ENCODE results near the gene NETO2.
"Not testable (repeated sequence)": the region's sequence is repeated elsewhere in the genome, so short reads cannot be mapped to it uniquely, and the experiment has no call there.

NETO2 gene

GRCh38 chr16:47057630-47057993 lies 86.1 kb downstream of the NETO2 start:
- DNase-seq (ENCODE audit: low read depth, low spot score), result no peak
- TF ChIP-seq CTCF (IDR thresholded peaks at IDR 0.05; ENCODE audit: insufficient read depth, low read length, missing control alignments), result no peak
- ChIA-PET POLR2A (no interaction called here), CTCF (no interaction called here)
- H3K4me3 ChIP-seq (ENCODE audit: low read depth, low read length), result no peak overlapping the region

DNA sequence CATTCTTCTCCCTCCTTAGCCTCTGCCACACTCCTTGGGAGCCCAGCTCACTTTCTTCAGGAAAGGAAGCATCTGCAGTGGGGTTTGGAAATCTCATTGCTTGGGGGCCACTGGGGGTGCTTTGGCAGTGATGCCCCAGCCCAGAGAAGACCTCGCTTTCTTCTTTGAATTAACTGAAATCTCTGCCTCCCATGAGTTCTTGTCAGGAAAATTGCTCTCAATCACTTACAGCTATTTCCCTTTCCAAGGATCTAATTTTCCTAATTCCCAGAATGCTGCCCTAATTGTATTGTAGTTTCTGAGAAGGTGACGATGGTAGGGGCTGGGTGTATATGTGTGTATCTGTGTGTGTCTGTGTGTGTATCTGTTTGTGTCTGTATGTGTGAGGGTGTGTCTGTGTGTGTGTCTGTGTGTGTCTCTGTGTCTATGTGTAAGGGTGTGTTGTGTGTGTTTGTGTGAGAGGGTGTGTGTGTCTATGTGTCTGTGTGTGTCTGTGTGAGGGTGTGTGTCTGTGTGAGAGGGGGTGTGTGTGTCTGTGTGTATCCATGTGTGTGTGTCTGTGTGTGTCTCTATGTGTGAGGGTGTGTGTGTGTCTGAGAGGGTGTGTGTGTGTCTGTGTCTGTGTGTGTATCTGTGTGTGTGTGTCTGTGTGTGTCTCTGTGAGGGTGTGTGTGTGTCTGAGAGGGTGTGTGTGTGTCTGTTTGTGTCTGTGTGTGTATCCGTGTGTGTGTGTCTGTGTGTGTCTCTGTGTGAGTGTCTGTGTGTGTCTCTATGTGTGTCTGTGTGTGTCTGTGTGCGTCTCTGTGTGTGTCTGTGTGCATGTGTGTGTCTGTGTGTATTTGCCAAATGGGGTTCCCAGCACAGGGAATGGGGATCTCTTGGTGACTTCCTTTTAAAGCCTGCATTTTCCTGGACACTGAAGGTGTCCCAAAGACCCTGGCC lies 86.8 kb downstream of the NETO2 start:
- no peak for DNase-seq (ENCODE audit: low read depth, low spot score)
- POLR2A ChIA-PET, result no interaction called here
- no peak for TF ChIP-seq CTCF (IDR thresholded peaks at IDR 0.05; ENCODE audit: insufficient read depth, low read length, missing control alignments)
- CTCF ChIA-PET, result no interaction called here
- H3K4me3 ChIP-seq (ENCODE audit: low read depth, low read length), result no peak overlapping the region

- ChIA-PET POLR2A (interaction anchor here (0.7 kb wide), 1 partner anchor 896 kb away, joined by 3 read pairs; no protein-coding TSS in a partner anchor), CTCF (interaction anchor here (1.0 kb wide), 1 partner anchor 9 kb away, joined by 3 read pairs; no protein-coding TSS in a partner anchor)
- not testable (repeated sequence) for DNase-seq (ENCODE audit: low read depth, low spot score); H3K4me3 ChIP-seq (ENCODE audit: low read depth, low read length)
These were observed 87.7 kb downstream of the NETO2 start for GRCh38 chr16:47056061-47056460.

- H3K4me3 ChIP-seq (ENCODE audit: low read depth, low read length), result no peak overlapping the region
- no peak for TF ChIP-seq CTCF (IDR thresholded peaks at IDR 0.05; ENCODE audit: insufficient read depth, low read length, missing control alignments)
- CTCF ChIA-PET, result interaction anchor here (1.0 kb wide), 1 partner anchor 9 kb away, joined by 3 read pairs; no protein-coding TSS in a partner anchor
- no peak for DNase-seq (ENCODE audit: low read depth, low spot score)
- POLR2A ChIA-PET, result interaction anchor here (0.7 kb wide), 1 partner anchor 897 kb away, joined by 3 read pairs; no protein-coding TSS in a partner anchor
These were observed 88.4 kb downstream of the NETO2 start for GRCh38 chr16:47055136-47055885.

DNA sequence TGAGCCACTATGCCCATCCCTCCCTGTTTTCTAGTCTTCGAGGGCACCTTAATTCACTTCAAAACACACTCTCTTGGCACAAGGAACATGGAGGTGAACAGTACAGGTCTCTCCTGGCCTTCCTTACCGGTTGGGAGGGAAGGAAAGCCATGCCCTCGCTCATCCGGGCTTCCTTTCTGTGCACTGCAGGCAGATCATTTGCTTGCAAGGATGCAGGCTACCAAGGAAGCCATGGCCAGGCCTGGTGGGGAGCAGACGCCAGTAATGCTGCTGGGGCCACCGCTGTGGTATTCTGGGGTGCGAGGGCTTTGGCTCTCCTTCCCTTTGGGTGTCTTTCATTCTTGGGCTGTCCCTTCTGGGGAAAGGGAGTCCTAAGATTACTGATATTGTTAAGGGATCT lies 89.4 kb downstream of the NETO2 start:
- H3K4me3 ChIP-seq (ENCODE audit: low read depth, low read length), result no peak overlapping the region
- TF ChIP-seq CTCF (IDR thresholded peaks at IDR 0.05; ENCODE audit: insufficient read depth, low read length, missing control alignments), result no peak
- CTCF ChIA-PET, result interaction anchor here (0.8 to 1.0 kb wide), 2 partner anchors 11 to 16 kb away, joined by 3 read pairs; no protein-coding TSS in a partner anchor
- POLR2A ChIA-PET, result no interaction called here
- no peak for DNase-seq (ENCODE audit: low read depth, low spot score)

DNA sequence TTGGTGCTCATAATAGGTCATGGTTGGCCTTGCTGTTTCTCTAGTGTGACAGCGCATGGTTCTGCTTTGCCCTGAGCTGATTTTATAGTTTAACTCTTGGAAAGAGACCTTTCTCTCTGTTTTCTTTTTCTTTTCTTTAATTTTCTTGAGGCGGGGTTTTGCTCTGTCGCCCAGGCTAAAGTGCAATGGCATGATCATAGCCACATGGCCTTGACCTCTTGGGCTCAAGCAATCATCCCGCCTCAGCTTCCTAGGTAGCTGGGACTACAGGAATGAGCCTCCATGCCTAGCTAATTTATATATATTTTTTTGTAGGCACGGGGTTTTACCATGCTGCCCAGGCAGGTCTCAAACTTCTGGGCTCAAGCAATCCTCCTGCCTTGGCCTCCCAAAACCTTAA lies 89.8 kb downstream of the NETO2 start:
- H3K4me3 ChIP-seq (ENCODE audit: low read depth, low read length), result no peak overlapping the region
- ChIA-PET POLR2A (no interaction called here), CTCF (interaction anchor here (0.8 to 1.0 kb wide), 2 partner anchors 10 to 16 kb away, joined by 3 read pairs; no protein-coding TSS in a partner anchor)
- DNase-seq (ENCODE audit: low read depth, low spot score), result no peak
- no peak for TF ChIP-seq CTCF (IDR thresholded peaks at IDR 0.05; ENCODE audit: insufficient read depth, low read length, missing control alignments)

Data from AG04449 (cell line).